GM12864 (cell line): Measurements from ENCODE around the gene SPEN.
"Not testable (repeated sequence)": the region's sequence is repeated elsewhere in the genome, so short reads cannot be mapped to it uniquely, and the experiment has no call there.

Source experiments
- DNase-seq: peaks from one replicate; pipeline ENCODE4 v3.0.0-alpha.2; 2011; ENCODE audit warnings: low read depth
- H3K4me3 ChIP-seq: 2 replicates; pipeline ENCODE4 v1.5.1; 2011; ENCODE audit warnings: mild to moderate bottlenecking, low read depth, low read length, control low read depth
- CTCF ChIP-seq: IDR thresholded peaks from 2 replicates; pipeline ENCODE4 v1.5.1; 2011; ENCODE audit warnings: low read depth, mild to moderate bottlenecking, moderate library complexity, low read length, control low read depth, inconsistent platforms; ENCODE audit errors: missing control alignments

Gene SPEN

GRCh38 chr1:15975805-15976680, 128.5 kb downstream of the SPEN start, which contains the start of gene ZBTB17:
Gene ZBTB17 (minus strand): TSS chr1:15976101. CDS start chr1:15948495, 27,606 bp downstream.
- TF ChIP-seq CTCF: no peak
- H3K4me3 ChIP-seq: peak within 1 kb of the TSS; percentile 78
- DNase-seq: peak; percentile 84

GRCh38 chr1:15977947-15978346, 130.4 kb downstream of the SPEN start:
- H3K4me3 ChIP-seq, DNase-seq: not testable (repeated sequence)

GRCh38 chr1:15981679-15982078, 134.2 kb downstream of the SPEN start:
- no peak overlapping the region for H3K4me3 ChIP-seq
- DNase-seq: no peak
- no peak for TF ChIP-seq CTCF

GRCh38 chr1:15983275-15983674, 135.8 kb downstream of the SPEN start:
- no peak overlapping the region for H3K4me3 ChIP-seq
- TF ChIP-seq CTCF: no peak
- no peak for DNase-seq

GRCh38 chr1:15985611-15986297, 138.2 kb downstream of the SPEN start:
- no peak for DNase-seq
- TF ChIP-seq CTCF: no peak
- H3K4me3 ChIP-seq: no peak overlapping the region

- H3K4me3 ChIP-seq: no peak overlapping the region
- no peak for TF ChIP-seq CTCF
- no peak for DNase-seq
Measured at GRCh38 chr1:15988856-15989736, 141.6 kb downstream of the SPEN start.

- DNase-seq: no peak
- TF ChIP-seq CTCF: no peak
- H3K4me3 ChIP-seq: no peak overlapping the region
Measured at GRCh38 chr1:15989776-15990175, 142.3 kb downstream of the SPEN start.
